Memory B cell (primary cell): Measurements from ENCODE around the gene ABCB4.

Source experiments
- ATAC-seq: fragments of 150-1000 bp; cut with Tn5 transposase; 2 replicates; pipeline ENCODE4 v1.10.0; 2021; ENCODE audit warnings: low read depth, mild to moderate bottlenecking, moderate library complexity
- DNase-seq, 2 donors: peaks; one replicate each; pipeline ENCODE4 v3.0.0; 2022; ENCODE audit warnings: low spot score in 2 of 2
- H3K27ac Mint-ChIP-seq: one replicate; pipeline ENCODE4 v1.8.0; 2022; ENCODE audit warnings: mild to moderate bottlenecking, moderate library complexity, mixed read lengths
- H3K27me3 Mint-ChIP-seq: one replicate; pipeline ENCODE4 v1.8.0; 2022; ENCODE audit warnings: mixed read lengths
- H3K36me3 Mint-ChIP-seq: one replicate; pipeline ENCODE4 v1.8.0; 2022; ENCODE audit warnings: mild to moderate bottlenecking, mixed read lengths
- H3K4me1 Mint-ChIP-seq: one replicate; pipeline ENCODE4 v1.8.0; 2022; ENCODE audit warnings: mixed read lengths
- H3K4me3 Mint-ChIP-seq: one replicate; pipeline ENCODE4 v1.8.0; 2022; ENCODE audit warnings: mild to moderate bottlenecking, moderate library complexity, mixed read lengths
- H3K9me3 Mint-ChIP-seq: one replicate; pipeline ENCODE4 v1.8.0; 2022; ENCODE audit warnings: mixed read lengths

Gene ABCB4

GRCh38 chr7:87375662-87376435 is 99.6 kb downstream of the ABCB4 start:
- H3K4me3 Mint-ChIP-seq = no peak overlapping the region
- H3K36me3 Mint-ChIP-seq = peaks cover 12% of the 10 kb centered on the region
- H3K27me3 Mint-ChIP-seq = no peaks in the 10 kb centered on the region
- H3K4me1 Mint-ChIP-seq = no peaks in the 10 kb centered on the region
- H3K27ac Mint-ChIP-seq = no peak overlapping the region
- H3K9me3 Mint-ChIP-seq = no peaks in the 10 kb centered on the region
- DNase-seq (no peak), ATAC-seq (no peak)

DNA sequence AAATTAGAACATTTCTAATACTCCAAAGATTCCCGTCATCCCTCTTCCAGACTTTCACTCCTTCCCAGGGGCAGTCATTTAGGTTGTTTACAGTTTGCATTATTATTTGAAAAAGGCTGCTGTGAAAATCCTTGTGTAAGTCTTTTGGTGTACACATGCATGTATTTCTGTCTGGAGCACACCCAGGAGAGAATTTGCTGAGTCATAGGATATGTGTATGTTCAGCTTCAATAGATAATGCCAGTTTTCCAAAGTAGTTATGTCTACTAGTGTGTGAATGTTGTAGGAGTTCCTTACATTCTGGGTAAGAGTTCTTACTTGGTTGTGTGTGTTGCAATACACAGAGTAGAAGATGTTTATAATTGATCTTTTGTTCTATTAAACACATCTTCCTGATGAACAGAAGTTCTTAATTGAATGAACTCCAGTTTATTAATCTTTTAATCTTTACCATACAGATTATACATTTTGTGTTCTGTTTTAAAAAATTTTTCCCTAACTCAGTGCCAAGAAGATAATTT is 104.8 kb downstream of the ABCB4 start:
- no peaks in the 10 kb centered on the region for H3K27me3 Mint-ChIP-seq
- DNase-seq (no peak), ATAC-seq (no peak)
- H3K4me3 Mint-ChIP-seq = no peak overlapping the region
- H3K36me3 Mint-ChIP-seq = peaks cover 10% of the 10 kb centered on the region
- H3K9me3 Mint-ChIP-seq = no peaks in the 10 kb centered on the region
- H3K4me1 Mint-ChIP-seq = no peaks in the 10 kb centered on the region
- no peak overlapping the region for H3K27ac Mint-ChIP-seq

GRCh38 chr7:87369216-87369615 is 106.3 kb downstream of the ABCB4 start:
- DNase-seq = no peak
- no peak overlapping the region for H3K4me3 Mint-ChIP-seq
- H3K4me1 Mint-ChIP-seq = no peaks in the 10 kb centered on the region

GRCh38 chr7:87364246-87364645 is 111.2 kb downstream of the ABCB4 start:
- no peaks in the 10 kb centered on the region for H3K4me1 Mint-ChIP-seq
- H3K27ac Mint-ChIP-seq = no peak overlapping the region
- H3K27me3 Mint-ChIP-seq = no peaks in the 10 kb centered on the region
- no peaks in the 10 kb centered on the region for H3K9me3 Mint-ChIP-seq
- no peak for ATAC-seq
- peaks cover 5% of the 10 kb centered on the region for H3K36me3 Mint-ChIP-seq
- H3K4me3 Mint-ChIP-seq = no peak overlapping the region
- DNase-seq = no peak

More at GRCh38 chr7:87369216-87369615, 106.3 kb downstream of the ABCB4 start:
- Mint-ChIP-seq H3K36me3 (peaks cover 10% of the 10 kb centered on the region), H3K27me3 (no peaks in the 10 kb centered on the region), H3K9me3 (no peaks in the 10 kb centered on the region), H3K27ac (no peak overlapping the region)
- no peak for ATAC-seq

DNA sequence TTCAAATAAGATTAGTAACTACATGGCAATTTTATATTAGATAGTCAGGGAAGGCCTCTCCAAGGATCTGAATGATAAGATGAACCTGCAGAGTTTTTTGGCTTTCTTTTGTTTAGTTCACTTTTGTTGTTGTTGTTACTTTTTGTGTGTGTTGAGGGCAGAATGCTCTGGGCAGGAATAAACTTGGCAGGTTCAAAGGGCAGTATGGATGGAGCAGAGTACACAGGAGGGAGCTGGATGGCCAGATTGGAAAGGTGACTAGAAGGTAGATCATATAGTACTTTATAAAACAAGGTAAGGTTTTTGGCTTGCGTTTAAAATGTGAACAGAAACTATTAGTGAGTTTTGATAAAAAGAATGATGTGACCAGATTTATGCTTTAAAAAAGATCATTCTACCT is 112.1 kb downstream of the ABCB4 start:
- Mint-ChIP-seq H3K9me3 (no peaks in the 10 kb centered on the region), H3K4me1 (no peaks in the 10 kb centered on the region), H3K27me3 (no peaks in the 10 kb centered on the region), H3K36me3 (peaks cover 5% of the 10 kb centered on the region), H3K27ac (no peak overlapping the region), H3K4me3 (no peak overlapping the region)
- DNase-seq = no peak
- no peak for ATAC-seq

GRCh38 chr7:87361320-87361719 is 114.2 kb downstream of the ABCB4 start:
- ATAC-seq = peak; percentile 32
- no peak overlapping the region for H3K27ac Mint-ChIP-seq
- no peaks in the 10 kb centered on the region for H3K4me1 Mint-ChIP-seq
- no peak for DNase-seq
- no peaks in the 10 kb centered on the region for H3K9me3 Mint-ChIP-seq
- no peaks in the 10 kb centered on the region for H3K27me3 Mint-ChIP-seq
- H3K4me3 Mint-ChIP-seq = no peak overlapping the region
- peaks cover 9% of the 10 kb centered on the region for H3K36me3 Mint-ChIP-seq

- no peaks in the 10 kb centered on the region for H3K4me1 Mint-ChIP-seq
- ATAC-seq = no peak
- peaks cover 2% of the 10 kb centered on the region for H3K9me3 Mint-ChIP-seq
- H3K27me3 Mint-ChIP-seq = no peaks in the 10 kb centered on the region
- peaks cover 20% of the 10 kb centered on the region for H3K36me3 Mint-ChIP-seq
- no peak for DNase-seq
- no peak overlapping the region for H3K4me3 Mint-ChIP-seq
- no peak overlapping the region for H3K27ac Mint-ChIP-seq
These were observed 116.1 kb downstream of the ABCB4 start for GRCh38 chr7:87359366-87359765.

DNA sequence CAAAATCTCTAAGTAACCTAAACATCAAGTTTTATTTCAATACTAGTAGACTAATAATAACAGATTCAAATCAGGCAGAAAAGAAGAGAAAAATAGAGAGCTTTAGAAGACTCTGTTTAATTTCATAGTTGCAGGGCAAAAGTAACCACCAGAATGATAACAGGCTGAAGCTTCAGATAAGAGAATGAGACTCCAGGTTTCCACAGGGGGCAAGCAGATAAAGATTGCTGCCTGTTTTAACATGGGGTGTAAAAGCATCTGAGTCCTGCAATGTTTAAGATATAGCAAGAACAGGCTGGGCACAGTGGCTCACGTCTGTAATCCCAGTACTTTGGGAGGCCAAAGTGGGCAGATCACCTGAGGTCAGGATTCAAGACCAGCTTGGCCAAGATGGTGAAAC is 119.0 kb downstream of the ABCB4 start:
- Mint-ChIP-seq H3K27me3 (no peaks in the 10 kb centered on the region), H3K9me3 (peaks cover 2% of the 10 kb centered on the region), H3K4me1 (no peaks in the 10 kb centered on the region), H3K4me3 (no peak overlapping the region), H3K27ac (no peak overlapping the region), H3K36me3 (peaks cover 25% of the 10 kb centered on the region)
- DNase-seq = no peak
- no peak for ATAC-seq

DNA sequence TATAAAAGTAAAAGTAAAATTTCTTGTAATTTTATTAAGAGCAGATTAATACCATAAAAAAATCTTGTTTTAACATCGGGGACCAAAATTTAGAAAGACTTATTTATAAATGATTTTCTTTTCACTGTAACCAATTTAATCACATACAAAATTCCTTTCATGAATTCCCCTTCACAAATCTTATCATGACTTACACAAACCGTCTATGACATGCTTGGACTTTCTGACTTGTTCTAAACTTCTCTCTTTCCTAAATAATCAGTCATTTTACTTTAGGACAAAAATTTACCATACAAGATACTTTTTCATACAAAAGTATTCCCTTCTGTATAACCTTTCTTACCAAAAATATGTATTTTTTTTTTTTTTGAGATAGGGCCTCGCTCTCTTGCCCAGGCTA is 120.7 kb downstream of the ABCB4 start:
- no peaks in the 10 kb centered on the region for H3K27me3 Mint-ChIP-seq
- ATAC-seq (no peak), DNase-seq (no peak)
- peaks cover 2% of the 10 kb centered on the region for H3K9me3 Mint-ChIP-seq
- H3K36me3 Mint-ChIP-seq = peaks cover 30% of the 10 kb centered on the region
- H3K27ac Mint-ChIP-seq = no peak overlapping the region
- no peak overlapping the region for H3K4me3 Mint-ChIP-seq
- H3K4me1 Mint-ChIP-seq = no peaks in the 10 kb centered on the region
